ENCODE data around the gene MTA3.

Gene MTA3

GRCh38 chr2:42573256-42573655, 4.8 kb downstream of the MTA3 start:
- TF ChIP-seq YY1 (IDR thresholded peaks at IDR 0.05; ENCODE audit: low read depth) (no peak), TAF1 (IDR thresholded peaks at IDR 0.05; ENCODE audit: low read depth) (no peak), ZBTB7A (IDR thresholded peaks at IDR 0.05; ENCODE audit: low read depth) (no peak), CEBPB (IDR thresholded peaks at IDR 0.05) (no peak), CREB1 (IDR thresholded peaks at IDR 0.05; ENCODE audit: low read depth) (no peak), MAX (IDR thresholded peaks at IDR 0.05) (no peak), EGR1 (IDR thresholded peaks at IDR 0.05) (no peak), USF1 (IDR thresholded peaks at IDR 0.05) (no peak), RAD21 (IDR thresholded peaks at IDR 0.05; ENCODE audit: low read depth) (no peak), REST (IDR thresholded peaks at IDR 0.05; ENCODE audit: low read depth) (no peak), FOXM1 (IDR thresholded peaks at IDR 0.05; ENCODE audit: borderline replicate concordance, low read depth) (no peak), EP300 (IDR thresholded peaks at IDR 0.05; ENCODE audit: borderline replicate concordance) (no peak), TEAD4 (IDR thresholded peaks at IDR 0.05) (no peak), NFIC (IDR thresholded peaks at IDR 0.05) (no peak), TCF12 (IDR thresholded peaks at IDR 0.05; ENCODE audit: low read depth) (no peak)

- TF ChIP-seq NFIC (IDR thresholded peaks at IDR 0.05) (no peak), EP300 (IDR thresholded peaks at IDR 0.05; ENCODE audit: borderline replicate concordance) (no peak), CREB1 (IDR thresholded peaks at IDR 0.05; ENCODE audit: low read depth) (no peak), MAX (IDR thresholded peaks at IDR 0.05) (no peak), ZBTB7A (IDR thresholded peaks at IDR 0.05; ENCODE audit: low read depth) (no peak), FOXM1 (IDR thresholded peaks at IDR 0.05; ENCODE audit: borderline replicate concordance, low read depth) (no peak), TCF12 (IDR thresholded peaks at IDR 0.05; ENCODE audit: low read depth) (no peak), USF1 (IDR thresholded peaks at IDR 0.05) (no peak), YY1 (IDR thresholded peaks at IDR 0.05; ENCODE audit: low read depth) (no peak), CEBPB (IDR thresholded peaks at IDR 0.05) (no peak), EGR1 (IDR thresholded peaks at IDR 0.05) (no peak), TEAD4 (IDR thresholded peaks at IDR 0.05) (no peak), REST (IDR thresholded peaks at IDR 0.05; ENCODE audit: low read depth) (no peak), RAD21 (IDR thresholded peaks at IDR 0.05; ENCODE audit: low read depth) (no peak), TAF1 (IDR thresholded peaks at IDR 0.05; ENCODE audit: low read depth) (no peak)
These were observed 7.1 kb downstream of the MTA3 start for GRCh38 chr2:42575458-42576064.

- TF ChIP-seq USF1 (IDR thresholded peaks at IDR 0.05) (no peak), YY1 (IDR thresholded peaks at IDR 0.05; ENCODE audit: low read depth) (no peak), FOXM1 (IDR thresholded peaks at IDR 0.05; ENCODE audit: borderline replicate concordance, low read depth) (no peak), EGR1 (IDR thresholded peaks at IDR 0.05) (no peak), TAF1 (IDR thresholded peaks at IDR 0.05; ENCODE audit: low read depth) (no peak), NFIC (IDR thresholded peaks at IDR 0.05) (no peak), CREB1 (IDR thresholded peaks at IDR 0.05; ENCODE audit: low read depth) (no peak), CEBPB (IDR thresholded peaks at IDR 0.05) (no peak), RAD21 (IDR thresholded peaks at IDR 0.05; ENCODE audit: low read depth) (no peak), TEAD4 (IDR thresholded peaks at IDR 0.05) (no peak), REST (IDR thresholded peaks at IDR 0.05; ENCODE audit: low read depth) (no peak), MAX (IDR thresholded peaks at IDR 0.05) (no peak), EP300 (IDR thresholded peaks at IDR 0.05; ENCODE audit: borderline replicate concordance) (no peak), TCF12 (IDR thresholded peaks at IDR 0.05; ENCODE audit: low read depth) (no peak)
These were observed 10.2 kb downstream of the MTA3 start for GRCh38 chr2:42578621-42579020.
